GF-D8 (cell line): ENCODE data around the gene ZNF428.

Experiments
- DNase-seq: peaks from one replicate; lab custom pipeline; 2025; lab: John Stamatoyannopoulos, UW

The ZNF428 gene

DNA sequence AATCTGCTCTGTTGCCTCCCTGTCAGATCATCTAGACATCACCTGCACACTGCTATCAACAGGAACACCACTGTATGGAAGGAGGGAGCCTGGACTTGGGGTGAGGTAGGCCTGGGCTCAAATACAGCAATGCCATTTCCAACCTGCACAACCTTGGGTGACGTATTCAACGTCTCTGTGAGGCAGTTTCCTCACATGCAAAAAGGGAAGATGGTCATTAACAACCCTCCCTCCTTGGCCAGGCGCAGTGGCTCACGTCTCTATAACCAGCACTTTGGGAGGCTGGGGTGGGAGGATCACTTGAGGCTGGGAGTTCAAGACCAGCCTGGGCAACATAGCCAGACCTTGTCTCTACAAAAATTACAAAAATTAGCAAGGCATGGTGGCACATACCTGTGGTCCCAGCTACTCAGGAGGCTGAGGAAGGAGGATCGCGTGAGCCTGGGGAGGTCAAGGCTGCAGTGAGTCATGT lies 57.2 kb downstream of the ZNF428 start:
- DNase-seq: no peak

DNA sequence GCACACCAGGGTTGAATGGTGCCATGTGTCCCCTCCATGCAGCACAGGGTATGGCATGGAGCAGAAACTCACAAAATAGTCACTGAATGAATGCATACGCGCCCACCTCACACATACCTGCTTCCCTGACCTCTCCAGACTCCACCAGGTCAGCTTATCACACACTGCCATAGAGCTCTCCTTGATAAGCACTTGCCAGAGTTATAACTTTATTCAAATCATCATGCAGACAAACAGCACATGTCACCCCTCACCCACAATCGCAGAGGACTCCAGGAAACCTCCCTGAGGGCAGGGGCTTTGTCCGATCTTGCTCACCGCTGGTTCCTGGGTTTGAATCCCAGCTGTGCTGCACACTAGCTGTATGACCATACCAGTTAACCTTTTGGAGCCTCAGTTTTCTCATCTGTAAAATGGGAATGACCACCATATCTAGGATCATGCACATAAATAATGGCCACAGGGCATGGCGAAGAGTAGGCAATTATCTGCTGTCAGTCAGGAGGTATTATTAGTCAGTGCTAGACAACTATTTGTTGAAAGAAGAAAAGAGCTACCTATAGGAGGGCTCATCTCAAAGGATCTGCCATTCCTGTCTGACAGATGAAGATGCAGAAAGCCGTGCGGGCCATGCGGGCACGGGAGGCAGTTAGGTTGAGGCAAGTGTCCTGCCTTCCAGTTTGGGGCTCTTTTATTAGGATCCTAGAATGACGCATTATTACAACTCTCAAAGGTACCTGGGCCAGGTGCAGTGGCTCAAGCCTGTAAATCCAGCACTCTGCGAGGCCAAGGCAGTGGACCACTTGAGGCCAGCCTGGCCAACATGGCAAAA lies 58.1 kb downstream of the ZNF428 start:
- DNase-seq: no peak

DNA sequence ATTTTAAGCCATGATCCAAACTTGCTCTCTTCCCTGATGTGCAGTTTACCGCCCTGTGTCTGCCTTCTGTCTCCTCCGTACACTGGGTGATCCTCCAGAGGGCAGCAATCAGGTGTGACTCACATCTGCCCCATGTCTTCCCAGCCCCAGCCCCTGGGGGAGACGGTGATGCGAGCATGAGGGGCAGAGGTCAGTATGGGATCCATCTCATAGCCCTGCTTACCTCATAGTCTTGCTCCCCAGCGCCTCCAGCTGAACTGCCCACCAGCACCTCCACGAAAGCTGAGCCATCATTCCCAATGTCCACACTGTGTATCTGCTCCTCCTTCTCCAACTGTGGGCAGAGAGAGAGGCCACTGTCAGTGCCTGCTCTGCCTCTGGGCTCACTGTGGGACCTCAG lies 58.7 kb downstream of the ZNF428 start:
- no peak for DNase-seq
